ENCODE results near the gene ITPRID2. TPM values are rescaled to one million over a fixed set of nuclear protein-coding genes. Genes with fewer than 3 reads are reported as not detected.

ITPRID2 gene
- total RNA-seq, result 64.1 TPM

DNA sequence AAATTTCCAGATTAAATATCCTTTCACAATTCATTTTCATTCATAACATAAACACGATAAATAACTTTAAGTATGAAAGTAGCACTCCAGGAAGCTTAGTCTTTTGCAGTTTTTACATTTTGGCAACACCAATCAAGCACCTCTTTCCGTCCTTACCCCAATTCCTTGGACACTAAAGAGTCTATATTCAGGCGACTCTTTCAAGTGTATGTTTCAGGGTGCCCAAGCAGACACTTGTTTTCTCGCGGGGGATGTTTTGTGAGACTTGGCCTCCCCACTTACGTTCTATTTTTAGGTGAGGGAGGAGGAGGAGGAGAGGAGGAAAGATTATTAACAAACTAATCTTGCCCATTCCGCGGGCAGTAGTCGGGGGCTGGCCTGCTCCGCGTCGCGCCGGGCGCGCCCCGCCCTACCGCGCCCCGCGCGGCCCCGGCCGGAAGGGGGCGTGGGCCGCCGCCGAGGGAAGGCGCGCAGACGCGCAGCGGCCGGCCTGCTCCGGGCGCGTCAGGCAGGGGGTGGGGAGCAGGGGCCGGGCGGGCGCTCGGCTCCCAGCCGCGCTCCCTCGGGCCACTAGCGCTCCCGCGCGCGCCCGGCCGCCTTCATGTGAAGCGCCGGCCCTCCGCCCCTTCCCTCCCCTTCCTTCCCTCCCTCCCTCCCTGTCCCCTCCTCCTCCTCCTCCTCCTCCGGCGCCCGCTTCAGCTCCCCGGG lies at the start of gene ITPRID2:
Gene ITPRID2 (plus strand): TSS at position 473 of the 708 bp plus-strand sequence. CDS start 337 bp downstream, outside the sequence.
- intact Hi-C loops (cut with DNase I), result no loop called here
- TF ChIP-seq POLR2AphosphoS5 (IDR thresholded peaks at IDR 0.05; ENCODE audit: insufficient read depth in 1 of 2, low read depth in 1 of 2) (no peak), CTCF (IDR thresholded peaks at IDR 0.05) (no peak), POLR2A (IDR thresholded peaks at IDR 0.05) (no peak)
- Histone ChIP-seq H3K4me3 (peak within 1 kb of the TSS; percentile 69 to 86), H3K27ac (peak within 1 kb of the TSS; percentile 97), H3K27me3 (no peaks in the 10 kb centered on the region), H3K9me3 (no peaks in the 10 kb centered on the region), H3K4me1 (peaks cover 44% of the 10 kb centered on the region), H3K36me3 (no peaks in the 10 kb centered on the region)
- peak in 1 of 2 donors; percentile 87 for DNase-seq (ENCODE audit: extremely low spot score in 2 of 2)

GRCh38 chr2:181844551-181845290 lies 46.8 kb upstream of the ITPRID2 start:
- intact Hi-C loops (cut with DNase I), result no loop called here
- no peaks in the 10 kb centered on the region for H3K27me3 ChIP-seq
- no peaks in the 10 kb centered on the region for H3K9me3 ChIP-seq
- TF ChIP-seq POLR2A (IDR thresholded peaks at IDR 0.05) (no peak), POLR2AphosphoS5 (IDR thresholded peaks at IDR 0.05; ENCODE audit: insufficient read depth in 1 of 2, low read depth in 1 of 2) (no peak)
- peaks cover 6% of the 10 kb centered on the region for H3K4me1 ChIP-seq
- no peaks in the 10 kb centered on the region for H3K36me3 ChIP-seq
- no peak overlapping the region for H3K4me3 ChIP-seq
- DNase-seq (ENCODE audit: extremely low spot score in 2 of 2), result no peak
- no peak overlapping the region for H3K27ac ChIP-seq

DNA sequence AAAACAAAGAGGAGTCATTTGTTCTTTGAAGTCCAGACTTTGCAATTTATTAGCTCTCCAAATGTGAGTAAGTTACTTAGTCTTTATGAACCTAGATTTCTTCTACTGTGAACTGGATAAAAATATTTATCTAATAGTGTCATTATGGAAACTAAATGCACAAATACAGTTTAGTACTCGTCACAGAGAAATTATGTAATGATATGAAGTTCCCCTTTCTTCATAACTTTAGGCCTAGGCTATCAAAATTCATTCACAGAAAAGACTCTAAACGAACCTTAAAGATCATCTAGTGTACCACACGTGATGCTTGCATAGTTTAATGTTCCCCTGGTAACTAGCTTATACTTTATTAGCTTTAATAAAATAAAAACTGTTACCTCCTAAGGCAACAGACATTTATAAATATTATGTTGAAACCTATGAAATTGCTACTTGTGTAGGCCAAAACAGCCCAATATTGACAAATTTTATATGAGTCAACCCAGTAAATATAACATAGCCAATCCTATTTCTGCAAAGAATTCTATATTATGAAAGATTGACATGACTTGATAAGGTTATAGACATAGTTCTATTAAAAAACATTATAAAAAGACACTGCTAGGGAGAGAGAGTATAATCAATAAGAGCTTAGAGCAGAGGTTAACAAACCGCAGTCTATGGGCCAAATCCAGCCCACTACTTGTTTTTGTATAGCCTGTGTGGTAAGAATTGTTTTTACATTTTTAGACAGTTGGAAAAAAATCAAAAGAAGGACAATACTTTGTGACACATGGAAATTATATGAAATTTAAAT lies 44.9 kb upstream of the ITPRID2 start:
- TF ChIP-seq POLR2AphosphoS5 (IDR thresholded peaks at IDR 0.05; ENCODE audit: insufficient read depth in 1 of 2, low read depth in 1 of 2) (no peak), POLR2A (IDR thresholded peaks at IDR 0.05) (no peak), CTCF (IDR thresholded peaks at IDR 0.05) (no peak)
- Histone ChIP-seq H3K27me3 (no peaks in the 10 kb centered on the region), H3K4me1 (no peaks in the 10 kb centered on the region), H3K4me3 (no peak overlapping the region), H3K36me3 (no peaks in the 10 kb centered on the region), H3K27ac (no peak overlapping the region), H3K9me3 (no peaks in the 10 kb centered on the region)
- intact Hi-C loops (cut with DNase I), result no loop called here
- no peak for DNase-seq (ENCODE audit: extremely low spot score in 2 of 2)

GRCh38 chr2:181847198-181847556 lies 44.4 kb upstream of the ITPRID2 start:
- no peak for TF ChIP-seq POLR2AphosphoS5 (IDR thresholded peaks at IDR 0.05; ENCODE audit: insufficient read depth in 1 of 2, low read depth in 1 of 2)
- no peak for TF ChIP-seq POLR2A (IDR thresholded peaks at IDR 0.05)
- no peak for TF ChIP-seq CTCF (IDR thresholded peaks at IDR 0.05)
- no peaks in the 10 kb centered on the region for H3K4me1 ChIP-seq
- H3K9me3 ChIP-seq, result no peaks in the 10 kb centered on the region
- intact Hi-C loops (cut with DNase I), result no loop called here
- DNase-seq (ENCODE audit: extremely low spot score in 2 of 2), result no peak
- H3K4me3 ChIP-seq, result no peak overlapping the region
- H3K27me3 ChIP-seq, result no peaks in the 10 kb centered on the region
- H3K27ac ChIP-seq, result no peak overlapping the region
- no peaks in the 10 kb centered on the region for H3K36me3 ChIP-seq

DNA sequence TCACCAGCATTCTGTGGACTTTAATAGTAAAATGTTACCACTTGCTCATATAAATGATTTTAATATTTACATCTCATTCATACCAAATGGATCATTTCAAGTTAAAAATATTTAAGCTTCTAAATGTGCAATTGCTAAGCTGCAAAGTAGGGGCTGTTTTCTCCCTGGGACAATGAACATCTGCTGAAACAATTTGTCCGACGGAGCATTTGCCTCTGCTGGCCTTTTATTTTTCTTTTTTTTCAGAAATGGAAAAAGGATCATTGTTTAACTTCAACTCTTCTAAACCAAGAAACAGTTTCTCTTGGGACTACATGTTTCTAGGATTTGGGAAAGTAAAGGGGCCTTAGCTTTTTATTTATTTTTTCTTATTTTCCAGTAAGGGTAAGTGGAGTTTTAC lies 43.8 kb upstream of the ITPRID2 start:
- H3K4me3 ChIP-seq, result no peak overlapping the region
- no peak for DNase-seq (ENCODE audit: extremely low spot score in 2 of 2)
- H3K27me3 ChIP-seq, result no peaks in the 10 kb centered on the region
- TF ChIP-seq POLR2A (IDR thresholded peaks at IDR 0.05) (no peak), POLR2AphosphoS5 (IDR thresholded peaks at IDR 0.05; ENCODE audit: insufficient read depth in 1 of 2, low read depth in 1 of 2) (no peak), CTCF (IDR thresholded peaks at IDR 0.05) (no peak)
- H3K36me3 ChIP-seq, result no peaks in the 10 kb centered on the region
- no peak overlapping the region for H3K27ac ChIP-seq
- no peaks in the 10 kb centered on the region for H3K9me3 ChIP-seq
- no peaks in the 10 kb centered on the region for H3K4me1 ChIP-seq
- intact Hi-C loops (cut with DNase I), result no loop called here
